Measurements from ENCODE around the gene C1orf74. TPM values are rescaled to one million over a fixed set of nuclear protein-coding genes. Genes with fewer than 3 reads are reported as not detected.

Gene C1orf74
- total RNA-seq, 1 donor from 2014 or later = 6.8 TPM

GRCh38 chr1:209809611-209810010 is 25.3 kb upstream of the C1orf74 start:
- peak; percentile 99 for DNase-seq (ENCODE audit: low read depth)
- Histone ChIP-seq H3K36me3 (ENCODE audit: control insufficient read depth, insufficient read depth, low read length) (peaks cover 5% of the 10 kb centered on the region), H3K4me3 (ENCODE audit: low read depth, low read length) (no peak overlapping the region), H3K27me3 (ENCODE audit: control insufficient read depth, insufficient read depth, low read length) (no peaks in the 10 kb centered on the region)
- no peak for FAIRE-seq
- no peak for TF ChIP-seq CTCF (IDR thresholded peaks at IDR 0.05; ENCODE audit: insufficient read depth, low read length, severe bottlenecking)

DNA sequence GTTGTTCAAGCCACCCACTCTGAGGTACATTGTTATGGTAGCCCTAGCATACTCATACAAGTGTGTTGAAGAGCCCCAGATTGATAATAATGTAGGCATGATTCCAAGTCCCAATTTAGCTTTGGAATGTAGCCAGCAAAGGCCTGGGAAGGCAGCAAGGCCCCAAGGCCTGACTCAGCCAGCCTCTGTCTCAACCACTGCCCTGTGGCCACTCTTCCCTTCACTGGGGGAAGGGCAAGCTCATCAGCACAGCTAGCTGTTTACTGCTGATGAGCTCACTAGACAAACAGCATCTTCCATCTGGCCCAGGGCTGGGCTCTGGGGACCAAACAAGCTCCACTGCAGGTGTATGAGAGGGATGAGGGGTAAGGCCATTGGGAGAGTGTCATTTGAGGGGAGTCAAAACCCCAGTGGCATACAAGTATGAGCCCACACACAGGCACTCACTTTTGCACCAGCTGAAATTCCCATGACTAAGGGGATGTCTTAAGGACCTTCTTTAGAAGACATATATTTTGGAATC is 23.8 kb upstream of the C1orf74 start:
- Histone ChIP-seq H3K36me3 (ENCODE audit: control insufficient read depth, insufficient read depth, low read length) (peaks cover 12% of the 10 kb centered on the region), H3K4me3 (ENCODE audit: low read depth, low read length) (no peak overlapping the region), H3K27me3 (ENCODE audit: control insufficient read depth, insufficient read depth, low read length) (no peaks in the 10 kb centered on the region)
- FAIRE-seq (no peak), DNase-seq (ENCODE audit: low read depth) (peak; percentile 99)
- no peak for TF ChIP-seq CTCF (IDR thresholded peaks at IDR 0.05; ENCODE audit: insufficient read depth, low read length, severe bottlenecking)

GRCh38 chr1:209807509-209807908 is 23.1 kb upstream of the C1orf74 start:
- no peak for TF ChIP-seq CTCF (IDR thresholded peaks at IDR 0.05; ENCODE audit: insufficient read depth, low read length, severe bottlenecking)
- Histone ChIP-seq H3K4me3 (ENCODE audit: low read depth, low read length) (no peak overlapping the region), H3K27me3 (ENCODE audit: control insufficient read depth, insufficient read depth, low read length) (no peaks in the 10 kb centered on the region), H3K36me3 (ENCODE audit: control insufficient read depth, insufficient read depth, low read length) (peaks cover 14% of the 10 kb centered on the region)
- DNase-seq (ENCODE audit: low read depth) = peak; percentile 38
- FAIRE-seq = no peak

GRCh38 chr1:209805875-209806760 is 21.8 kb upstream of the C1orf74 start, which contains the start of gene IRF6:
Gene IRF6, minus strand, starts transcription at chr1:209806142. Its CDS starts 4,729 bp downstream, at chr1:209801413.
- Histone ChIP-seq H3K27me3 (ENCODE audit: control insufficient read depth, insufficient read depth, low read length) (no peaks in the 10 kb centered on the region), H3K36me3 (ENCODE audit: control insufficient read depth, insufficient read depth, low read length) (peaks cover 23% of the 10 kb centered on the region), H3K4me3 (ENCODE audit: low read depth, low read length) (peak within 1 kb of the TSS; percentile 95)
- no peak for FAIRE-seq
- no peak for TF ChIP-seq CTCF (IDR thresholded peaks at IDR 0.05; ENCODE audit: insufficient read depth, low read length, severe bottlenecking)
- peak; percentile 91 for DNase-seq (ENCODE audit: low read depth)

DNA sequence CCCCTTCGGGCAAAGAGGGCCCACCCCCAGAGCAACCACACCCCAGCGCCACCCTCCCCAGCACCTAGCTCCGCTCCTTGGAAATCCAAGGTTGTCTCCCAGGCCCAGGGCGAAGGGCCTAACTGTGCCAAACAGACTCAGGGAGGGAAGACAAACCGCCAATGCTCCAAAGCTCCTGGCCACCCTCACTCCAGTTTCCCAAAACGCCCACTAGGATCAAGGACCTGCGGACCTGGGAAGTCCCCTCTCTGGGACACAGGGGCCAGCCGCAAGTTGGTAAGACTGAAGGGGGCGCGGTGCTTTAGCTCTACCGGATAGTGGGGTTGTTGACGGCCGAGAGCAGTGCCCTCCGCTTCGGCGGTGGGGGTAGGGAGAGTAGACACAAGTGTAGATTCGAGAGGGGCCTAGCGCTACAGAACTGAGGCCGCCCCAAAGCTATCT is 21.0 kb upstream of the C1orf74 start:
- no peaks in the 10 kb centered on the region for H3K27me3 ChIP-seq (ENCODE audit: control insufficient read depth, insufficient read depth, low read length)
- peaks cover 28% of the 10 kb centered on the region for H3K36me3 ChIP-seq (ENCODE audit: control insufficient read depth, insufficient read depth, low read length)
- DNase-seq (ENCODE audit: low read depth) (peak; percentile 24), FAIRE-seq (no peak)
- H3K4me3 ChIP-seq (ENCODE audit: low read depth, low read length) = peak overlapping the region; percentile 95
- TF ChIP-seq CTCF (IDR thresholded peaks at IDR 0.05; ENCODE audit: insufficient read depth, low read length, severe bottlenecking) = peak; percentile 21

All from bronchial epithelial cell (primary cell).